T-helper 22 cell (primary cell): Measurements from ENCODE around the gene DBX1.

Experiments used
- DNase-seq: peaks from one replicate; pipeline ENCODE4 v3.0.0-alpha.2; 2020; ENCODE audit warnings: low read depth

Gene DBX1

GRCh38 chr11:20120134-20120925 is 39.9 kb downstream of the DBX1 start:
- DNase-seq: no peak

- no peak for DNase-seq
Measured at GRCh38 chr11:20119315-20119714, 41.0 kb downstream of the DBX1 start.

DNA sequence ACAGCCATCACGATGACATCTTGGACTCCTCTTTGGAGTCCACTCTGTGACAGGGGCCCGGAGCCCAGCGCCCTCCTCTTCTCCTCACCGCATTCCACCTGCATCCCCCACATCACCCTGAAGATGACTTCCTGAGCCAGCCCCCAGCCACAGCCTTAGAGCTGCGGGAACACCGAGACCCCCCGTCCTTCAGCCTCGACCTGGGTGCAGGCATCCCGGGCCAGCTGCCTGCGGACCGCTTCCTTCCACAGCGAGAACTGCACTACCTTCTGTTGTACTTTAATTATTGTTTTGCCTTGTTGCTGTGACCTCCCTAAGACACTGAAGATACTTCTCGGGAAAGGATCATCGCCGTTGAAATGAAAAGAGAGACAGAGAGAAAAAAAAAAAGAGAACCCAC is 42.1 kb downstream of the DBX1 start:
- no peak for DNase-seq

DNA sequence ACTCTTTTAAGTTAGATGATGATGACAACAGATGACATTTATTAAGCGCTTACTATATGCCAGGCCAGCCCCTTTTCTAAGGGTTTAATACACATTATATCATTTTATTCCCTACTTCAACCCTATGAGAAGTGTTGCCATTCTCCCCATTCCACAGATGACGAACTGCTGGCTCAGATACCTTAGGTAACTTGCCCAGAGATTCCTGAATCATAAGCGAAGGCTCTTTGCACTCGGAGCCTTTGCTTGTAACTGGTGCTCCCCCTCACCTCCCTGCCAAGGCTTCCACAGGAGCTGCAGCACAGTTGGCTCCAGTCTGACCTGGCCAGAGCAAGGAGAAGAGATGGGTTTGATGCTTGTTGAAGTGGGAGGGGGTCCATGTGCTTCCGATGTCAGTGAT is 43.0 kb downstream of the DBX1 start:
- no peak for DNase-seq

- no peak for DNase-seq
Measured at GRCh38 chr11:20116825-20117224, 43.5 kb downstream of the DBX1 start.

DNA sequence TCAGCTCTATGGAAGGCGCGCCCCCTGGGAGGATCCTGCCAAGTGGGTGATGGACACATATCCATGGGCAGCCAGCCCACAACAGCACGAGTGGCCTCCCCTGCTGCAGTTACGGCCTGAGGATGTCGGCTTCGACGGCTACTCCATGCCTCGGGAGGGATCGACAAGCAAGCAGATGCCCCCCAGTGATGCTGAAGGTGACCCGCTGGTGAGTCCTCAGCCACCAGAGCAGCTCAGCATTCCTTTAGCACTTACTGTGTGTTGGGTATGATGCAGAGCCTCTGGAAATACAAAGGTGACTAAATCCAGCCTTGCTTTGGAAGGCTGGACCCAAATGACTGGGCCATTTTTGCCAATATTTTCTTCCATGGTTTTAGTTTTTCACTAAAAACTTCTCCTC is 45.7 kb downstream of the DBX1 start:
- no peak for DNase-seq

DNA sequence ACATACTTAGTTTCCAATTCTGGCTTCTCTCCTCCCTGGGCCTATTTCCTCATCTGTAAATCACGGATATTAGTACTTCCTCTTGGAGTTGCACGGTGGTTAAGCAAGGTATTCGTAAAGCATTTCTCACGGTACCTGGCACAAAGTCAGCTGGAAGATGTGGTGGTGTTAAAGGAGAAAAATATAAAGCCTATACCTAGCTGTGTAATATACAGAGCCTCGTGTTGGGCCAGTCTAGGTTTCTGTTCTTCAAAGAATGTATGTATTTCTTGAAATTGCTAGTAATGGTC is 47.2 kb downstream of the DBX1 start:
- DNase-seq: no peak

GRCh38 chr11:20112291-20113148 is 47.8 kb downstream of the DBX1 start:
- DNase-seq: no peak

DNA sequence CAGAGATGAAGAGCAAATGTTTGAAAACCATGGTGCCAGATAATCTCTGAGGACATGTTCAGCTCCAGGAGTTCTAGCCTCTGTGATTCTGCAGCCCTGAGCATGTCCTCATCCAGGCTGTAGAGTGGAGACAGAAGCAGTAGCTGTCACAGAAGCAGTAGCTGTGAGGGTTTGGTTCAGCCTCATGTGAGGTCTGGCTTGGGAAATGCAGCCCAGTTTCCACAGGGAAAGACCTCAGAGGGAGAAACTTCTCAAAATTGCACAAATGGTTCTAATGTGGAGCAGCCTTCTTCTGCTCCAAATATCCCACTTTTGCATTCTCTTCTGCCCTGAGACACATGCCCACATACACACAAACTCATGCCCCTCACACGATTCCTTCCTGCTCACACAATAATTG is 48.4 kb downstream of the DBX1 start:
- DNase-seq: no peak

GRCh38 chr11:20110908-20111669 is 49.2 kb downstream of the DBX1 start:
- DNase-seq: no peak

DNA sequence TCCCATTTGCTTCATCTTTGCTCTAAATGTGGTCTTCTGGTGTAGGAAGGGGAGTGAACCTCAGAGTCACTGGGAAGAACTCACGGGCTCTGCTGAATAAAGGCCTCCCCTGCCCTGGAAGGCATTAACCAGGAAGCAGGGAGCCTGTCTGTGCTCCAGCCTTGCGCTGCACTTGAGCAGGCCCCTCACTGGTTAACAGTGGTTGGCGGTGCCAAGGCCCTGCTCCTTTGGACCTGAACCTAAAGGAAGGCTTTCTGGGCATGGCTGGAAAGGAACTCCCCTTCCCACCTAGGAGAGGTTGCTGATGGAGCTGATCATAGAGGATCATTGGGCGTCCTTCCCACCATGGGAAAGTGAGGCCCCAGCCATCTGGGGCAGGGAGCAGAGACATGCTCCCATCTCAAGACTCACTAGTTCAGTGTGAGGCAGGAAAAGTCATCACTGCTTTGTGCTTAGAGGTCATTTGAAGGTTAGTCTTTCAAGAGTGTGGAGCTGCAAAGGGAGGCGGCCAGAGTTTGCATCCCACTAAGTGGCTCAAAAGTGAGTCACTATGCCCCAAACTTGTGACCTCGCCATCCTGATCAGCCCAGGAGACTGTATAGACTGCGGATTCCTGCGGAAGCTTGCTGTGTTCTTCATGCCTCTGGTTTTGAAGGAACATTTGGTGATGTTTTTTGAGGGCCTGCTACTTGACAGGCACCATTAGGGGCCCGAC is 50.4 kb downstream of the DBX1 start:
- DNase-seq: no peak
